ENCODE results near the gene PIGV.

DNA sequence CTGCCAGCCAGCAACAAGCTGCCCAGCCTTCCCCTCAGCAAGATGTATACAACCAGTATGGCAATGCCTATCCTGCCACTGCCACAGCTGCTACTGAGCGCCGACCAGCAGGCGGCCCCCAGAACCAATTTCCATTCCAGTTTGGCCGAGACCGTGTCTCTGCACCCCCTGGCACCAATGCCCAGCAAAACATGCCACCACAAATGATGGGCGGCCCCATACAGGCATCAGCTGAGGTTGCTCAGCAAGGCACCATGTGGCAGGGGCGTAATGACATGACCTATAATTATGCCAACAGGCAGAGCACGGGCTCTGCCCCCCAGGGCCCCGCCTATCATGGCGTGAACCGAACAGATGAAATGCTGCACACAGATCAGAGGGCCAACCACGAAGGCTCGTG lies 13.3 kb upstream of the PIGV start:
- TF ChIP-seq, protein P1, sequence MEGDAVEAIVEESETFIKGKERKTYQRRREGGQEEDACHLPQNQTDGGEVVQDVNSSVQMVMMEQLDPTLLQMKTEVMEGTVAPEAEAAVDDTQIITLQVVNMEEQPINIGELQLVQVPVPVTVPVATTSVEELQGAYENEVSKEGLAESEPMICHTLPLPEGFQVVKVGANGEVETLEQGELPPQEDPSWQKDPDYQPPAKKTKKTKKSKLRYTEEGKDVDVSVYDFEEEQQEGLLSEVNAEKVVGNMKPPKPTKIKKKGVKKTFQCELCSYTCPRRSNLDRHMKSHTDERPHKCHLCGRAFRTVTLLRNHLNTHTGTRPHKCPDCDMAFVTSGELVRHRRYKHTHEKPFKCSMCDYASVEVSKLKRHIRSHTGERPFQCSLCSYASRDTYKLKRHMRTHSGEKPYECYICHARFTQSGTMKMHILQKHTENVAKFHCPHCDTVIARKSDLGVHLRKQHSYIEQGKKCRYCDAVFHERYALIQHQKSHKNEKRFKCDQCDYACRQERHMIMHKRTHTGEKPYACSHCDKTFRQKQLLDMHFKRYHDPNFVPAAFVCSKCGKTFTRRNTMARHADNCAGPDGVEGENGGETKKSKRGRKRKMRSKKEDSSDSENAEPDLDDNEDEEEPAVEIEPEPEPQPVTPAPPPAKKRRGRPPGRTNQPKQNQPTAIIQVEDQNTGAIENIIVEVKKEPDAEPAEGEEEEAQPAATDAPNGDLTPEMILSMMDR (IDR thresholded peaks at IDR 0.05): no peak
- TF ChIP-seq POLR2AphosphoS5 (IDR thresholded peaks at IDR 0.05) (no peak), EP300 (IDR thresholded peaks at IDR 0.05) (no peak)

Measured in stomach (tissue), 4 donors.